ENCODE data around the gene HIPK4. TPM values are rescaled to one million over a fixed set of nuclear protein-coding genes. Genes with fewer than 3 reads are reported as not detected.
"Not testable (repeated sequence)": the region's sequence is repeated elsewhere in the genome, so short reads cannot be mapped to it uniquely, and the experiment has no call there.

The HIPK4 gene
- not detected for total RNA-seq

- DNase-seq: no peak
Measured at GRCh38 chr19:40390084-40390742, at the start of gene HIPK4. HIPK4 (minus strand) TSS chr19:40390181; CDS start chr19:40389902, 279 bp downstream.

GRCh38 chr19:40438284-40438683, 48.3 kb upstream of the HIPK4 start:
- DNase-seq: no peak

- peak; percentile 97 for DNase-seq
Measured at GRCh38 chr19:40433391-40434216, 43.6 kb upstream of the HIPK4 start.

GRCh38 chr19:40432760-40433159, 42.8 kb upstream of the HIPK4 start:
- not testable (repeated sequence) for DNase-seq

GRCh38 chr19:40431698-40432097, 41.7 kb upstream of the HIPK4 start:
- DNase-seq: no peak

- not testable (repeated sequence) for DNase-seq
Measured at GRCh38 chr19:40430242-40430641, 40.3 kb upstream of the HIPK4 start.

GRCh38 chr19:40428197-40428596, 38.2 kb upstream of the HIPK4 start:
- not testable (repeated sequence) for DNase-seq

GRCh38 chr19:40425450-40426287, 35.7 kb upstream of the HIPK4 start, which contains the start of gene SERTAD1:
SERTAD1 (minus strand) TSS chr19:40425992; CDS start chr19:40423546, 2,446 bp downstream.
- DNase-seq: peak; percentile 100

GRCh38 chr19:40424637-40425449, 34.9 kb upstream of the HIPK4 start:
- DNase-seq: peak; percentile 37

GRCh38 chr19:40423938-40424337, 34.0 kb upstream of the HIPK4 start:
- no peak for DNase-seq

- DNase-seq: no peak
Measured at GRCh38 chr19:40422748-40423566, 33.0 kb upstream of the HIPK4 start.

GRCh38 chr19:40421993-40422747, 32.2 kb upstream of the HIPK4 start:
- DNase-seq: no peak

GRCh38 chr19:40420766-40421765, 31.1 kb upstream of the HIPK4 start:
- DNase-seq: peak; percentile 97

GRCh38 chr19:40420451-40420765, 30.4 kb upstream of the HIPK4 start:
- no peak for DNase-seq

GRCh38 chr19:40419780-40420179, 29.8 kb upstream of the HIPK4 start:
- no peak for DNase-seq

GRCh38 chr19:40419066-40419612, 29.2 kb upstream of the HIPK4 start:
- DNase-seq: no peak

- DNase-seq: no peak
Measured at GRCh38 chr19:40418040-40418439, 28.1 kb upstream of the HIPK4 start.

- DNase-seq: no peak
Measured at GRCh38 chr19:40417643-40417981, 27.6 kb upstream of the HIPK4 start.
